Endodermal cell (in vitro differentiated cells): ENCODE data around the gene CACNA1S. TPM values are rescaled to one million over a fixed set of nuclear protein-coding genes. Genes with fewer than 3 reads are reported as not detected.

Experiments
- DNase-seq: peaks from one replicate; pipeline ENCODE4 v3.0.0-alpha.2; 2017
- H3K27ac ChIP-seq: 2 replicates; pipeline ENCODE4 v1.5.1; 2013; ENCODE audit warnings: mild to moderate bottlenecking, low read depth, low read length, moderate library complexity
- H3K27me3 ChIP-seq: 2 replicates; pipeline ENCODE4 v1.6.1; 2013; ENCODE audit warnings: mild to moderate bottlenecking, low read length, moderate library complexity; ENCODE audit not compliant: insufficient read depth, control insufficient read depth, poor library complexity, severe bottlenecking
- H3K36me3 ChIP-seq: 2 replicates; pipeline ENCODE4 v1.7.0; 2013; ENCODE audit warnings: mild to moderate bottlenecking, low read length, moderate library complexity; ENCODE audit not compliant: control insufficient read depth, insufficient read depth
- H3K4me1 ChIP-seq: one replicate; pipeline ENCODE4 v1.7.0; 2013; ENCODE audit warnings: low read length; ENCODE audit not compliant: control insufficient read depth, insufficient read depth
- H3K4me3 ChIP-seq: 2 replicates; pipeline ENCODE4 v1.5.1; 2013; ENCODE audit warnings: mild to moderate bottlenecking, low read length, moderate library complexity
- H3K9ac ChIP-seq: 2 replicates; pipeline ENCODE4 v1.6.1; 2013; ENCODE audit warnings: mild to moderate bottlenecking, low read length, moderate library complexity; ENCODE audit not compliant: poor library complexity, severe bottlenecking; ENCODE audit errors: extremely low read depth
- H3K9me3 ChIP-seq: 2 replicates; pipeline ENCODE4 v1.6.1; 2013; ENCODE audit warnings: mild to moderate bottlenecking, low read length, moderate library complexity; ENCODE audit not compliant: control insufficient read depth
- H3K27ac Mint-ChIP-seq: 2 replicates; pipeline ENCODE4 v1.8.0; 2020; ENCODE audit warnings: mixed read lengths
- H3K27me3 Mint-ChIP-seq: 2 replicates; pipeline ENCODE4 v1.8.0; 2021; ENCODE audit warnings: mild to moderate bottlenecking, mixed read lengths; ENCODE audit not compliant: insufficient read depth
- H3K36me3 Mint-ChIP-seq: 2 replicates; pipeline ENCODE4 v1.8.0; 2020; ENCODE audit warnings: low read depth, mixed read lengths
- H3K4me1 Mint-ChIP-seq: 2 replicates; pipeline ENCODE4 v1.8.0; 2020; ENCODE audit warnings: mixed read lengths
- H3K4me3 Mint-ChIP-seq: 2 replicates; pipeline ENCODE4 v1.8.0; 2020; ENCODE audit warnings: mild to moderate bottlenecking, moderate library complexity, mixed read lengths
- H3K9me3 Mint-ChIP-seq: 2 replicates; pipeline ENCODE4 v1.8.0; 2020; ENCODE audit warnings: mild to moderate bottlenecking, mixed read lengths
- CTCF ChIP-seq: fragments of 200-600 bp; sonication (generic); conservative IDR thresholded peaks from 2 replicates; pipeline ENCODE4 v1.5.0; 2021; ENCODE audit warnings: antibody characterized with exemption, mild to moderate bottlenecking
- WGBS, 2 experiments: methylation state at CpG; one replicate each; pipeline versions ENCODE4 v1.1.5 to v1.1.7; 2013; ENCODE audit warnings: missing lambda C conversion rate in 2 of 2, mixed read lengths in 1 of 2; ENCODE audit not compliant: insufficient coverage in 1 of 2, insufficient read length in 1 of 2; 5-methylcytosine and 5-hydroxymethylcytosine counted together
- total RNA-seq, 2 donors: library from RNA; stranded (reverse); fragmentation: NEBNext Ultra II Directional in 1 of 2; extraction: Animal tissue kit (Norgen Biotek cat#: 25700) in 1 of 2; gene quantifications; 2 replicates in 1 of 2; 3 replicates in 1 of 2; pipeline ENCODE4 v1.2.1, GENCODE V29; 2021

CACNA1S gene
- total RNA-seq, 2 donors from 2014 or later: 0.11 to 0.13 TPM

DNA sequence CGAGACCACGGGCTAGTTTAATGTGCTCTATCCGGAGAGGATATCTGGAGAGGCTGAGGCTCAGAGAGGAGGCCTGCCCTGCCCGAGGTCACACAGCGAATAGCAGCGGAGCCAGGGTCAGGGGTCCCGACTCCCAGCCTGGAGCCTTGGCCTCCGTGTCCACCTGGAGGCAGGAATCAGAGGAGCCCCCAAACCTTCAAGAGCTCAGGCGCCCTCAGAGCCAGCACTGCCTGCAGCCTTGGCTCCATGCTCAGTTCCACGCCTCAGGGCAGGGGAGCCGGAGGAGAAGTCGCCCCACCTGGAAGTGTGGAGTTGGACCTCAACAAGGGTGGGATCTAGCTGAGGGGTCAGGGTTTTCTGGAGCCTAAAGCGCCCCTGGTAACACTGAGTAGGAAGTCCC, 16.7 kb upstream of the CACNA1S start:
- Histone ChIP-seq H3K4me3 (no peak overlapping the region), H3K9me3 (no peaks in the 10 kb centered on the region), H3K4me1 (no peaks in the 10 kb centered on the region), H3K27ac (no peak overlapping the region), H3K9ac (no peak overlapping the region), H3K27me3 (no peaks in the 10 kb centered on the region), H3K36me3 (peaks cover under 1% of the 10 kb centered on the region)
- TF ChIP-seq CTCF: no peak
- H3K4me3 Mint-ChIP-seq: no peak overlapping the region
- peaks cover 10% of the 10 kb centered on the region for H3K4me1 Mint-ChIP-seq
- DNase-seq: no peak
- peaks cover 12% of the 10 kb centered on the region for H3K36me3 Mint-ChIP-seq
- no peak overlapping the region for H3K27ac Mint-ChIP-seq
- H3K9me3 Mint-ChIP-seq: peaks cover 4% of the 10 kb centered on the region
- H3K27me3 Mint-ChIP-seq: peaks cover 2% of the 10 kb centered on the region
- 91 to 96% methylated on average over 9 to 13 of the region's 13 CpGs for WGBS, 2 experiments

DNA sequence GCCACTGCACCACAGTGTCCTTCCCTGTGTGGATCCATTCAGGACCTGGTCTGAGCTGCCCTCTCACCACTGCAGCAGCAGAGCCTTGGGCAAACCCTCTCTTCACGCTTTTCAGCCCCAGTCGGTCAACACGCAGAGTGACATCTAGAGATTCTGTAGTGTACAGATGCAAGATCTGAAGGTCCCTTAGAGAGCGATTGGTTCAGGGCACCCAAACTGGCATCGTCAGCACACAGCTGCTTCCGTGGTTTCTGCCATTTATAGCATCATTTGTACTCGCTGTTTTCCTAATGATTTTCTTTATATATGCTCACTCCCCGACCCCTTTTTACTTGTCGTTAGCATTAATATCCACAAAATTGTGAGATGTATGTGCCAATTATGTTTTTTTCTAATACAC, 16.2 kb upstream of the CACNA1S start:
- WGBS, 2 experiments: 95 to 100% methylated on average over 4 to 9 of the region's 9 CpGs
- Mint-ChIP-seq H3K36me3 (peaks cover 9% of the 10 kb centered on the region), H3K4me3 (no peak overlapping the region), H3K27ac (no peak overlapping the region), H3K9me3 (peaks cover 4% of the 10 kb centered on the region), H3K4me1 (peaks cover 10% of the 10 kb centered on the region), H3K27me3 (peaks cover 5% of the 10 kb centered on the region)
- Histone ChIP-seq H3K9ac (no peak overlapping the region), H3K36me3 (no peaks in the 10 kb centered on the region), H3K27me3 (no peaks in the 10 kb centered on the region), H3K9me3 (no peaks in the 10 kb centered on the region), H3K4me3 (no peak overlapping the region), H3K4me1 (no peaks in the 10 kb centered on the region), H3K27ac (no peak overlapping the region)
- TF ChIP-seq CTCF: no peak
- no peak for DNase-seq

DNA sequence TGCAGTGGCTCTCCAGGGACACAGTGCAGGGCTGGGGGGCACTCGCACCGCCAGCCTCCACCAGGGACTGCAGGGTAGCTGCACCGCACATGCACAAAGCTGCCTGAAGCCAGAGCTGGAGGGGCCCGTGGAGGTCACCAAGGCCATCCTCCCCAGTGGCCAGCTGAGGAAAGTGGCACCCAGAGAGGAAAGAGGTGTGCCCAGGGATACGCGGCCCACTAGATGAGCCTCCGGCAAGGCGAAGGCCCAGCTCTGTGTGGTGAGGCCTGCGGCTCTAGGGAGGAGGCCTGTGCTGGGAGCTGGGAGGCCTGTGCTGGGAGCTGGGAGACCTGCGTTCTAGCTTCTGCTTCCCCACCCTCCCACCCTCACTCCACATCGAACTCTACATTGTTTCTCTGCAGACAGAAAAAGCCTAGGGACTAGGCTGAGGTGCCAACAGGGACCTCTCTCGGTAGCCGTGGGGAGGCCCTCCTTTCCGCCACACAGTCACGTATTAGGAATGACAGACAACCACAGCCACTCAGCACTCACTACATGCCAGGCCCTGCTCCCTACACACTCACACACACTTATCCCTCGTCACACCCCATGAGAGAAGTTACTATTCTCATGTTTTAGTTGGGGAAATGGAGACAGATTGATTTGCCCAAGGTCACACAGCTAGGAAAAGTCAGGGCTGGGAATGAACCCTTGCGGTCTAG, 15.7 kb upstream of the CACNA1S start:
- Histone ChIP-seq H3K4me3 (no peak overlapping the region), H3K27ac (no peak overlapping the region), H3K27me3 (no peaks in the 10 kb centered on the region), H3K9me3 (no peaks in the 10 kb centered on the region), H3K36me3 (no peaks in the 10 kb centered on the region), H3K4me1 (no peaks in the 10 kb centered on the region), H3K9ac (no peak overlapping the region)
- Mint-ChIP-seq H3K27me3 (peaks cover 5% of the 10 kb centered on the region), H3K36me3 (peaks cover 4% of the 10 kb centered on the region), H3K4me3 (no peak overlapping the region), H3K4me1 (peaks cover 10% of the 10 kb centered on the region), H3K9me3 (peaks cover 4% of the 10 kb centered on the region), H3K27ac (no peak overlapping the region)
- no peak for DNase-seq
- WGBS, 2 experiments: 93 to 94% methylated on average over 11 to 17 of the region's 17 CpGs
- no peak for TF ChIP-seq CTCF
